ENCODE results near the gene EXOSC7.

Gene EXOSC7

DNA sequence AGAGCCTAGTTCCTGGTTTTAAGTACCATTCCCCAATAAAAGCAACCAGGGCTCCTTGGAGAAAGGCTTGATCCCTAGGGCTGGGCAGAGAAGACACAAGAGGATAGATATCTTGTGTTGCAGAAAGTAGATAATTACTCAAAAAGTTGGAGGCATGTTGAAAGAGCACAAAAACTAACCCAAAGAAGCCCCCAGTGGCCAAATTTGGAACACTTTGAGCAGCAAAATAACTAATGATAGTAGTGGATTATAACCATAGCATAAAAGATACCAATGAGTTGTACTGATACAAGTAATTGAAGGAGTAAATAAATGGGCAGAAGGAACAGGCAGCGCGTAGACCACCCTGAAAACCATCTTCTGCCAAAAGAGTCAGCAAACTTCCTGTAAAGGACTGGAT lies 12.0 kb downstream of the EXOSC7 start:
- POLR2A ChIA-PET = no interaction called here
- DNase-seq (ENCODE audit: extremely low spot score) = no peak
- TF ChIP-seq CTCF (IDR thresholded peaks at IDR 0.05; ENCODE audit: control extremely low read depth, extremely low read depth, low read depth, missing control alignments) = no peak
- CTCF ChIA-PET = interaction anchor here (1.1 to 3.3 kb wide), 7 partner anchors 8 to 67 kb away, joined by 3 to 16 read pairs (median 8); partner anchors contain the start of genes EXOSC7 and ZDHHC3

DNA sequence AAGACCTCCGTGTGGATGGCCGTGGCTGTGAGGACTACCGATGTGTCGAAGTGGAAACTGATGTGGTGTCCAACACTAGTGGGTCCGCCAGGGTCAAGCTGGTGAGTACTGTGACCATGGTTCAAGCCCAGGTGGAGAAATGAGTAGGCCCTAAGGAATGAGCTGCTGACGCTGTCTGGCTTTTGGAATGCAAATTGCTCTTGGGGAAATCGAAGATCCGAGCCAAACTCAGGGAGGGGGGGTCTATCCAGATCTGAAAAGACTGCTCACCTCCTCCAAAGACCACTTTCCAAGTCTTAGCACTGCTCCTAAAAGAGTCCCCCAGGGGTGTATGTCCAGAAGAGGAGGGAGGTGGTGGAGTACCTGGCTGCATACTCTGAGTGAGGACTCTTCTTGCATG lies 13.1 kb downstream of the EXOSC7 start:
- POLR2A ChIA-PET = no interaction called here
- CTCF ChIA-PET = interaction anchor here (1.0 to 3.3 kb wide), 4 partner anchors 12 to 66 kb away, joined by 3 to 16 read pairs (median 6); partner anchors contain the start of genes EXOSC7 and ZDHHC3
- DNase-seq (ENCODE audit: extremely low spot score) = no peak
- no peak for TF ChIP-seq CTCF (IDR thresholded peaks at IDR 0.05; ENCODE audit: control extremely low read depth, extremely low read depth, low read depth, missing control alignments)

GRCh38 chr3:44989636-44990373 lies 13.8 kb downstream of the EXOSC7 start:
- no peak for TF ChIP-seq CTCF (IDR thresholded peaks at IDR 0.05; ENCODE audit: control extremely low read depth, extremely low read depth, low read depth, missing control alignments)
- DNase-seq (ENCODE audit: extremely low spot score) = no peak
- ChIA-PET POLR2A (no interaction called here), CTCF (interaction anchor here (1.0 to 3.3 kb wide), 4 partner anchors 13 to 22 kb away, joined by 3 to 16 read pairs (median 3); partner anchors contain the start of genes EXOSC7 and ZDHHC3)

DNA sequence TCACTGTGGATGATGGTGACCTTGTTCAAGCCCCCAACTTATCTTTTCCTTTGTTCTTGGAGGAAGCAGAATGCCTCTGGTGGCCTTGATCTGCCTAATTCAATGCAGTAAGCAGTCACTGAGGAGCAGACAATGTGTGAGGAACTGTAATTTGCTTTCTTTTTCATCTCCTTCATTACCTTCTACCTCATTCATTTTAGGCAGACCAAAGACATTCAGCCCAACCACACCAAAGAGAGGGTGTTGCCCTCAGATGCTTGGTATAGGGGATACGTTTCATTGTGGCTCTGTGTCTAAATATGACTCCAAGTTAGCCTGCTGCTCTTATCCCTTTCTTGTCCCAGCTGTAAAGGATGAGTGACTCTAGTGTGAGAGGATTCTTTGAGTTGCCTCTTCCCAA lies 15.3 kb downstream of the EXOSC7 start:
- no peak for DNase-seq (ENCODE audit: extremely low spot score)
- TF ChIP-seq CTCF (IDR thresholded peaks at IDR 0.05; ENCODE audit: control extremely low read depth, extremely low read depth, low read depth, missing control alignments) = no peak
- CTCF ChIA-PET = interaction anchor here (1.0 to 5.4 kb wide), 6 partner anchors 8 to 35 kb away, joined by 3 to 44 read pairs (median 4); partner anchors contain the start of genes EXOSC7 and ZDHHC3
- POLR2A ChIA-PET = no interaction called here

DNA sequence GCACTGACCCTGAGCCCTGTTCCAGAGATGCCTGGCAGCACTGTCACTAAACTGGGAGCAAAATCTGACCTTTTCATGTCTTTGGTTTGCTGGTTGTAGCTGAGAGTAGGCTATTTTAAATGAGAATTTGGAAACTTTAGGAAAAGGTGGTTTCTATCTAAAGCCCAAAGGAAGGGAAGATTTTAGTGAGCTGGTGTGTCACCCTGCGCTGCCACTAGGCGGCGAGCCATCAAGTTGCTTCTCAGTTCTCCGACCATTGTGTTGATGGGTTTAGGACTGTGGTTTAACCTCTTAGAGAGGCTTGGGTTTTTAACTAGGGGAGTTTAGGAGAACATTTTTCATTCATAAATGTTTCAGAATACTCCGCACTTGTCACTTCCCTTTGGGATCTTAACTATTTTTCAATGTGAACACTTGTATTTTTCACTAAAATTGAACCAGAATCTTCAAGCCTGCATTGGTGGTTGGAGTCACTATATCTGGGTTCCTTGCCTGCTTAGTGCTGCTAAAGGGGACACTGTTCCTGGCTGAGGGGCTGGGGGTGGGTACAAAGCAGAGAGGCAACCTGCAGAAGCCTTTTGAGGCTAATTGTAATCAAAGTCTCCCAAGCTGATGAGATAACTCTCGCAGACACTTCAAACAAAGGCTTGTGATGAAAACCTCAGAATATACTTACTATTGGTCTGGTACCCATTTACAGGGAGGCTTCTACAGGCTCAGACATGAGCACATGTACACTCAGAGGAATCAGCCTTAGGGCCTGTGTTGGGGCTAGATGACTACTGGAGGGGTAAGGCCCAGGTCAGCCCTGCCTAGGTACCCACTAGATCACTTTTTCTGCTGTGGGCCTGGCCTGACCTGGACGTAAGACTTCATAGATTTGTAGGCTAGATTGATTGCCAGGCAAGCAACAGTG lies 16.8 kb downstream of the EXOSC7 start:
- ChIA-PET CTCF (interaction anchor here (0.7 to 5.4 kb wide), 10 partner anchors 8 to 1085 kb away, joined by 3 to 44 read pairs (median 4); partner anchors contain the start of genes EXOSC7 and ZDHHC3), POLR2A (no interaction called here)
- peak; percentile 41 for TF ChIP-seq CTCF (IDR thresholded peaks at IDR 0.05; ENCODE audit: control extremely low read depth, extremely low read depth, low read depth, missing control alignments)
- DNase-seq (ENCODE audit: extremely low spot score) = peak; percentile 35
